Sigmoid colon (tissue), 7 donors: ENCODE results near the gene RIT2. TPM values are rescaled to one million over a fixed set of nuclear protein-coding genes. Genes with fewer than 3 reads are reported as not detected.

ENCODE experiments used
- DNase-seq: peaks from one replicate; pipeline ENCODE4 v3.0.0-alpha.2; 2019
- H3K27ac ChIP-seq, 4 donors: fragments of 200-600 bp; sonication (generic); one replicate each; pipeline ENCODE4 v1.5.1; 2016 to 2019; ENCODE audit warnings: mild to moderate bottlenecking in 1 of 4
- H3K27me3 ChIP-seq, 3 donors: fragments of 200-600 bp; sonication (generic); one replicate each; pipeline ENCODE4 v1.5.1; 2019; ENCODE audit warnings: mild to moderate bottlenecking in 1 of 3
- H3K36me3 ChIP-seq, 4 donors: fragments of 200-600 bp; sonication (generic); one replicate each; pipeline ENCODE4 v1.5.1; 2016 to 2019
- H3K4me1 ChIP-seq, 4 donors: fragments of 200-600 bp; sonication (generic); one replicate each; pipeline ENCODE4 v1.5.1; 2017 to 2019
- H3K4me3 ChIP-seq, 4 donors: fragments of 200-600 bp; sonication (generic); one replicate each; pipeline ENCODE4 v1.5.1; 2017 to 2019; ENCODE audit warnings: mild to moderate bottlenecking in 2 of 4, moderate library complexity in 1 of 4
- H3K9me3 ChIP-seq, 4 donors: fragments of 200-600 bp in 3 of 4; sonication (generic) in 3 of 4; one replicate each; pipeline versions ENCODE4 v1.5.1 to v1.6.1; 2013 to 2019
- EP300 ChIP-seq, 4 donors: sonication (generic); formaldehyde crosslinking; IDR thresholded peaks; one replicate each; pipeline ENCODE4 v1.6.1; 2017; ENCODE audit warnings: antibody characterized with exemption in 4 of 4
- POLR2A ChIP-seq, 2 donors: fragments of 450-650 bp; IDR thresholded peaks; one replicate each; pipeline ENCODE4 v1.6.1; 2016; ENCODE audit warnings: antibody characterized with exemption in 2 of 2, mild to moderate bottlenecking in 2 of 2, moderate library complexity in 2 of 2
- POLR2AphosphoS5 ChIP-seq, 4 donors: sonication (generic); formaldehyde crosslinking; IDR thresholded peaks; one replicate each; pipeline ENCODE4 v1.6.1; 2017; ENCODE audit warnings: antibody characterized with exemption in 4 of 4
- WGBS, 2 donors: extraction: QIAGEN DNeasy Blood & Tissue Kit; methylation state at CpG; one replicate each; pipeline ENCODE4 v1.1.7; 2013; 5-methylcytosine and 5-hydroxymethylcytosine counted together
- intact Hi-C: fragments of 100-400 bp; cut with DNase I; formaldehyde crosslinking; loops from one replicate; pipeline ENCODE4 v1.15.1; 2023
- polyA plus RNA-seq, 3 donors: library from polyadenylated mRNA; stranded (reverse); fragments of 200-250 nt; gene quantifications; one replicate each; pipeline ENCODE4 v1.2.3, GENCODE V29; 2013
- total RNA-seq, 4 donors: library from RNA; depleted of rRNA; stranded (reverse); fragments of >200 nt; gene quantifications; one replicate each; pipeline ENCODE4 v1.1.0, GENCODE V29; 2016
- TF ChIP-seq, protein P1 (sequence below), 4 experiments: fragments of 450-650 bp in 3 of 4; fragments of 200-600 bp in 1 of 4; IDR thresholded peaks; one replicate each; pipeline ENCODE4 v1.5.1; 2016 to 2019; ENCODE audit warnings: antibody characterized with exemption in 4 of 4, mild to moderate bottlenecking in 3 of 4, moderate library complexity in 2 of 4
- donor health status: healthy with polysubstance abuse.
- donor health status: Bipolar disorder and iron deficiency.
- donor health status: healthy.

Gene RIT2
- total and polyA plus RNA-seq, 7 donors = 0.17 to 1.8 TPM; not detected in 5

DNA sequence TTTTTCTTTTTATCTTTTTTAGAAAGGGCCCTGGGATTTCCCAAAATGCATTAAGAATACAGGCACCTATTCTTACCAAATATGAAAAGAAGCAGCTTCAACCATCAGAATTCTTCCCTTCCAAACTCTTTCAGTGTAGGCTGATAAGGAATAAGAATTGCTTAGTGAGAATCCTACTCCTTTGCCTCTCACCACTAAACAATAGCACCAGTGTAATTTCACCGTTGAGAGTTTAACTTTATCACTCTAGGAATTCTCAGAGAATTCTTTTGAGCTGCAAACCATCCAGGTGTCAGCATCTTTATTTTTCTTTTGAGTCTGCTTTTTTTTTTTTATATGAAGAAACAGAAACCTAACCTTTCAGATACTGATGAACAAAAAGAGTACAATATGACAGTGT, 194.9 kb downstream of the RIT2 start:
- no peaks in the 10 kb centered on the region for H3K36me3 ChIP-seq
- DNase-seq = no peak
- H3K4me3 ChIP-seq = no peak overlapping the region
- 14 to 40% methylated on average over 1 of the region's 1 CpG for WGBS, 2 donors
- H3K4me1 ChIP-seq = no peaks in the 10 kb centered on the region
- no peaks in the 10 kb centered on the region for H3K9me3 ChIP-seq
- H3K27ac ChIP-seq = no peak overlapping the region
- H3K27me3 ChIP-seq = no peaks in the 10 kb centered on the region
- intact Hi-C loops = no loop called here
- TF ChIP-seq EP300 (IDR thresholded peaks at IDR 0.05) = no peak
- no peak for TF ChIP-seq POLR2AphosphoS5 (IDR thresholded peaks at IDR 0.05)
- TF ChIP-seq POLR2A (IDR thresholded peaks at IDR 0.05) = no peak

DNA sequence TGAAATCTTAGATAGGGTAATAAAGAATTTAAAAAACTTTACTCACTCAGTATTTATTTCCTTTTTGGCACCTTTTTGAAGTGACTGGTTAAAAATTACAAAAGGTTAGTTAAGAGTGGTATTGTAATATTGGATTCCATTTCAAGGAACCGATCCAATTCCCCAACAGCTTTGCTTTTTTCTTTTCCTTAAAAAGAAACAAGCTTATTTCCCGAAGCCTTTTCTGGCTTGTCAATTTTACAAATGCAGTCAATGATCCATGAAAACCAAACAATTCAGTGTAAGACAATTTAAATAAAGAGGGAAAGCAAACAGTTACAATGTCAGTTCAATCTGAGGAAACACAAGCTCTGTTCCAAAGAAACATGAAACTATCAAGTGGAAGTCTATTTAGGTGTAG, 200.2 kb downstream of the RIT2 start:
- 12 to 53% methylated on average over 2 of the region's 2 CpGs for WGBS, 2 donors
- H3K9me3 ChIP-seq = no peaks in the 10 kb centered on the region
- TF ChIP-seq EP300 (IDR thresholded peaks at IDR 0.05) = no peak
- TF ChIP-seq, protein P1, sequence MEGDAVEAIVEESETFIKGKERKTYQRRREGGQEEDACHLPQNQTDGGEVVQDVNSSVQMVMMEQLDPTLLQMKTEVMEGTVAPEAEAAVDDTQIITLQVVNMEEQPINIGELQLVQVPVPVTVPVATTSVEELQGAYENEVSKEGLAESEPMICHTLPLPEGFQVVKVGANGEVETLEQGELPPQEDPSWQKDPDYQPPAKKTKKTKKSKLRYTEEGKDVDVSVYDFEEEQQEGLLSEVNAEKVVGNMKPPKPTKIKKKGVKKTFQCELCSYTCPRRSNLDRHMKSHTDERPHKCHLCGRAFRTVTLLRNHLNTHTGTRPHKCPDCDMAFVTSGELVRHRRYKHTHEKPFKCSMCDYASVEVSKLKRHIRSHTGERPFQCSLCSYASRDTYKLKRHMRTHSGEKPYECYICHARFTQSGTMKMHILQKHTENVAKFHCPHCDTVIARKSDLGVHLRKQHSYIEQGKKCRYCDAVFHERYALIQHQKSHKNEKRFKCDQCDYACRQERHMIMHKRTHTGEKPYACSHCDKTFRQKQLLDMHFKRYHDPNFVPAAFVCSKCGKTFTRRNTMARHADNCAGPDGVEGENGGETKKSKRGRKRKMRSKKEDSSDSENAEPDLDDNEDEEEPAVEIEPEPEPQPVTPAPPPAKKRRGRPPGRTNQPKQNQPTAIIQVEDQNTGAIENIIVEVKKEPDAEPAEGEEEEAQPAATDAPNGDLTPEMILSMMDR (IDR thresholded peaks at IDR 0.05) = no peak
- TF ChIP-seq POLR2A (IDR thresholded peaks at IDR 0.05) = no peak
- no peak for TF ChIP-seq POLR2AphosphoS5 (IDR thresholded peaks at IDR 0.05)
- no peak overlapping the region for H3K27ac ChIP-seq
- H3K27me3 ChIP-seq = no peaks in the 10 kb centered on the region
- intact Hi-C loops = no loop called here
- no peaks in the 10 kb centered on the region for H3K36me3 ChIP-seq
- DNase-seq = no peak
- H3K4me1 ChIP-seq = no peaks in the 10 kb centered on the region
- H3K4me3 ChIP-seq = no peak overlapping the region

DNA sequence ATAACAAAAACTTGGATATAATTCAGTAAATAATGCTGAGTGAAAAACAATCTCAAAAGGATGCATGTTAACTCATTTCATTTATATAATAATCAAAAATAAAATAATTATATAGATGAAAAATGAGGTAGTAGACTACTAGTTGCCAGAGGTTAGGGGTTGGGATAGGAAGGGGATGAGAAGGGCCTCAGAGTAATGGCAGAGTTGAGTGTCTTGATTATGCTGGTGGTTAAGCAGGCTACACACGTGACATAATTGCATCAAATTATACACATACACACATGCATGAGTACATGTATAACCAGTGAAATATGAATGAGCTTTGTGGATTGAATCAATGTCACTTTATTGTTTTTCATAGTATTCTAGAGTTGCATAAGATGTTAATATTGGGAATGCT, 201.0 kb downstream of the RIT2 start:
- Histone ChIP-seq H3K4me3 (no peak overlapping the region), H3K9me3 (no peaks in the 10 kb centered on the region), H3K27ac (no peak overlapping the region), H3K4me1 (no peaks in the 10 kb centered on the region), H3K27me3 (no peaks in the 10 kb centered on the region), H3K36me3 (no peaks in the 10 kb centered on the region)
- 58 to 63% methylated on average over 1 of the region's 1 CpG for WGBS, 2 donors
- no peak for TF ChIP-seq EP300 (IDR thresholded peaks at IDR 0.05)
- TF ChIP-seq, protein P1 (IDR thresholded peaks at IDR 0.05) = no peak
- TF ChIP-seq POLR2A (IDR thresholded peaks at IDR 0.05) = no peak
- TF ChIP-seq POLR2AphosphoS5 (IDR thresholded peaks at IDR 0.05) = no peak
- DNase-seq = no peak
- intact Hi-C loops = no loop called here

DNA sequence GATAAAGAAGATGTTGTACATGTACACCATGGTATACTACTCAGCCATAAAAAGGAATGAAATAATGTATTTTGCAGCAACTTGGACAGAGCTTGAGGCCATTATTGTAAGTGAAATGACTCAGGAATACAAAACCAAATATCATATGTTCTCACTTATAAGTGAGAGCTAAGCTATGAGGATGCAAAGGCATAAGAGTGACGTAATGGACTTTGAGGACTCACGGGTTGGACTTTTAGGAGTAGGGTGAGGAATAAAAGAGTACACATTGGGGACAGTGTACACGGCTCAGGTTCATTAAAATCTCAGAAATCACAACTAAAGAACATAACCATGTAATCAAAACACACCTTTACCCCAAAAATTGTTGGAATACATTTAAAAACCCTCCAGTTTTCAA, 206.4 kb downstream of the RIT2 start:
- H3K4me1 ChIP-seq = no peaks in the 10 kb centered on the region
- TF ChIP-seq POLR2A (IDR thresholded peaks at IDR 0.05) (no peak), POLR2AphosphoS5 (IDR thresholded peaks at IDR 0.05) (no peak), EP300 (IDR thresholded peaks at IDR 0.05) (no peak)
- TF ChIP-seq, protein P1 (IDR thresholded peaks at IDR 0.05) = no peak
- no peak overlapping the region for H3K27ac ChIP-seq
- H3K4me3 ChIP-seq = no peak overlapping the region
- no peaks in the 10 kb centered on the region for H3K9me3 ChIP-seq
- H3K36me3 ChIP-seq = no peaks in the 10 kb centered on the region
- intact Hi-C loops = no loop called here
- DNase-seq = no peak
- no peaks in the 10 kb centered on the region for H3K27me3 ChIP-seq
- WGBS, 2 donors = 88 to 89% methylated on average over 3 of the region's 3 CpGs

DNA sequence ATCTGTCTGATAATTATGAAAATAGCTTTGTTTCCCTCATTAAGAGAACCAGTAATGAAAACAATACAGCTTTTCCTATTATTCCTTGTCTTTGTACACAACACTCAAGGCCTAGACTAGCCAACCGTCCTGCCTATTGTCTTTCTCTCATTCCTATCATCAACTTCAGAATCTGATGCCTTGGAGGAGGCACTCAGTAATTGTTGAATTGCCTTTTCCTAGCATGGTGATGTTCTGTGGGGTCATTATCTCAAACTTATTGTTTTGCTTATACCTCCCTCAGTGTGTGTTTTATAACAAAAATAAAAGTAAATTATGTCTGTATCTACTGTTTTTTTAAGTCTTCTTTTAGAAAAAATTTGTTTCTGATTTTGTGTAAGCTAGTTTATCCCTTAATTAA, 208.7 kb downstream of the RIT2 start:
- H3K9me3 ChIP-seq = no peaks in the 10 kb centered on the region
- WGBS, 2 donors = 78 to 91% methylated on average over 1 of the region's 1 CpG
- no peaks in the 10 kb centered on the region for H3K4me1 ChIP-seq
- no peak overlapping the region for H3K4me3 ChIP-seq
- no peak overlapping the region for H3K27ac ChIP-seq
- H3K27me3 ChIP-seq = no peaks in the 10 kb centered on the region
- intact Hi-C loops = no loop called here
- no peak for DNase-seq
- TF ChIP-seq EP300 (IDR thresholded peaks at IDR 0.05) (no peak), POLR2AphosphoS5 (IDR thresholded peaks at IDR 0.05) (no peak), POLR2A (IDR thresholded peaks at IDR 0.05) (no peak)
- TF ChIP-seq, protein P1 (IDR thresholded peaks at IDR 0.05) = no peak
- H3K36me3 ChIP-seq = no peaks in the 10 kb centered on the region
